ENCODE data around the gene B3GNT7. TPM values are rescaled to one million over a fixed set of nuclear protein-coding genes. Genes with fewer than 3 reads are reported as not detected.

Gene B3GNT7
- total RNA-seq, 2 donors from 2014 or later, result 110 to 461 TPM

DNA sequence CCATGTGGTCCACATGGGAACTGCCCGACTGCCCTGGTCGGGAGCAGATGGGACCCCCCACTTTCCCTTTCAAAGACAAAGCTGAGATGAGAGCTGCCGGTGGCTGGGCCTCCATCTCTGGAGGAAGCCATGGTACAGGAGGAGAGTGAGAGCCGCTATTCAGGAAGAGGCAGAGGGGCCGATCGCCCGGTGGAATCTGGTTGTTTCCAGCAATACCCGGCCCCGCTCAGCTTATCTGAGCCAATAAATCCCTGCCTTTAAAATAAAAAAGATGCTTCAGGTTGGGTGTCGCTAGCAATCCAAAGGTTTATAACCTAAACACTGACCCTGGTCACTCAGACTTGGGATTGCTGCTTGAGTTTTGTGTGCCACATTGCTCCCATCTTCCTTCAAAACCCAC lies 15.2 kb upstream of the B3GNT7 start:
- ATAC-seq (no peak), DNase-seq (no peak)
- intact Hi-C loops (cut with DNase I, micrococcal nuclease), result no loop called here

DNA sequence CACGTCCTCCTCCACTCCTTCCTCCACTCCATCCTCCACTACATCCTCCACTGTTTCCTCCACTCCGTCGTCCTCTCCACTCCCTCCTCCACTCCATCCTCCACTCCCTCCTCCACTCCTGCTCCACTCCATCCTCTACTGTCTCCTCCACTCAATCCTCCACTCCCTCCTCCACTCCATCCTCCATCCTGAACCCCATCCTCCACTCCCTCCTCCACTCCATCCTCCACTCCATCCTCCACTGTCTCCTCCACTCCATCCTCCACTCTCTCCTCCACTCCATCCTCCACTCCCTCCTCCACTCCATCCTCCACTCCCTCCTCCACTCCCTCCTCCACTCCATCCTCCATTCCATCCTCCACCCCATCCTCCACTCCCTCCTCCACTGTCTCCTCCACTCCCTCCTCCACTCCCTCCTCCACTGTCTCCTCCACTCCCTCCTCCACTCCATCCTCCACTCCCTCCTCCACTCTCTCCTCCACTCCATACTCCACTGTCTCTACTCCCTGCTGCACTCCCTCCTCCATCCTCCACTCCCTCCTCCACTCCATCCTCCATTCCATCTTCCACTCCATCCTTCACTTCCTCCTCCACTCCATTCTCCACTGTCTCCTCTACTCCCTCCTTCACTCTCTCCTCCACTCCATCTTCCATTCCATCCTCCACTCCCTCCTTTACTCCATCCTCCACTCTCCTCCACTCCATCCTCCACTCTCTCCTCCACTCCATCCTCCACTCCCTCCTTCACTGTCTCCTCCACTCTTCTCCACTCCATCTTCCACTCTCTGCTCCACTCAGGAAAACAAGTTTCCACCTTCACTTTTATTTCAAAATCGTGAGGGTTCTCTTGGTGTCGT lies 14.3 kb upstream of the B3GNT7 start:
- intact Hi-C loops (cut with DNase I, micrococcal nuclease), result no loop called here
- DNase-seq (no peak), ATAC-seq (no peak)

DNA sequence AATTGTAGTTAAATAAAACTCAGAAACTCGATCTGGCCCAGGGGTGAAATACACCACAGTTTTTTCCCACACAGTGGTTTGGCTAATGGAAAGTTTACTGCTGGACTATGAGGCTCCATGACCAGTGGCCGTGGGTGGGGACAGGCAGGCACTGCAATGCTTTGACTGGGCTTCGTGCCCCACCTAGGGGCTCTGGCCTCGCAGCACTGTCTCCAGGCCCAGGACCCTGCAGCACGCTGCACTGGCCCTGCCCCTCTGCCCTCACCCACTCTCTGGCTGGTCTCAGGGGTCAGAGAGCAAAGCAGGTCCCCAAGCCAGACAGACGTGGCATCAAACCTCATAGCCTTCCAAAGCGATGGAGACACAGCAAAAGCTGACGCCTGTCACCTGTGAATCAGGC lies 13.4 kb upstream of the B3GNT7 start:
- intact Hi-C loops (cut with DNase I, micrococcal nuclease), result no loop called here
- DNase-seq (no peak), ATAC-seq (no peak)

DNA sequence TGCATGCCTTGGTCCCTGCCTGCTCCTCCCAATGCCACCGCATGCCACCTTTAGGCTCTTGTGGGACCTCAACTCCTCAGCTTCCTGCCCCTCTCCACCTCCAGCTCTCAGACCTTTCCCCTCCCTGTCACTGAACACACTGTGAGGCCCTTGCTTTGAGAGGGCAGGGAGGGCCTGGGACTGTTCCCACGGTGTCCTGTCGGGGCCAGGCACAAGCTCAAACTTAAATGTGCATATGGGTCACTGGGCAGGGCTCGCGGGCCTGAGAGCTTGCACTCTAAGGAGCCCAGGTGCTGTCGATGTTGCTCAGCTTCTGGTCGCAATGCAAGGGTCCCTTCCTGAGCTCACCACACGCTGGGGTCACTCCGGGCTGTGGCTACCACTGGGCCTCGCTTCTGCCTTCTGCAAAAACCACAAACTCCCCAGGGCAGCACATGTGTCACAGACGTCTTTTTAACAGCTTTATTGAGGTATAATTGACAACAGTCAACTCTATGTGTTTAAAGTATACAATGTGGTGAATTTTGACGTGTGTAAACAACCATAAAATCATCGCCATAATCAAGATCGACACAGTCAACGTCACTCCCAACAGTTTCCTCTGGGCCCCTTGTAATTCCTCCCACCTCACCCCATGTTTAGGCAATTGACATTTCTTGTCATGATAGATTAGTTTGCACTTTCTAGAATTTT lies 11.9 kb upstream of the B3GNT7 start:
- ATAC-seq (peak; percentile 81), DNase-seq (peak; percentile 50 to 60)
- intact Hi-C loops (cut with DNase I, micrococcal nuclease), result no loop called here

DNA sequence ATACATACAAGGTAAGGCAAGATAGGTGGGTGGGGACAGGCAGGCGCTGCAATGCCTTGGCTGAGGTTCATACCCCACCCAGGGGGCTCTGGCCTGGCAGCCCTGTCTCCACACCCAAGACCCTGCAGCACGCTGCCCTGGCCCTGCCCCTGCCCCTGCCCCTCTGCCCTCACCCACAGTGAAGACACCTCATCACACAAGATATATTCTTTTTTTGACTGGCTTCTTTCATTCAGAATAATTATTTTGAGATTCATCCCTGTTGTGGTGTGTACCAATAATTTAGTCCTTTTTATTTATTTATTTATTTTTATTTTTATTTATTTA lies 11.4 kb upstream of the B3GNT7 start:
- no peak for ATAC-seq
- intact Hi-C loops (cut with DNase I, micrococcal nuclease), result no loop called here
- peak in 1 of 2 donors; percentile 49 for DNase-seq

DNA sequence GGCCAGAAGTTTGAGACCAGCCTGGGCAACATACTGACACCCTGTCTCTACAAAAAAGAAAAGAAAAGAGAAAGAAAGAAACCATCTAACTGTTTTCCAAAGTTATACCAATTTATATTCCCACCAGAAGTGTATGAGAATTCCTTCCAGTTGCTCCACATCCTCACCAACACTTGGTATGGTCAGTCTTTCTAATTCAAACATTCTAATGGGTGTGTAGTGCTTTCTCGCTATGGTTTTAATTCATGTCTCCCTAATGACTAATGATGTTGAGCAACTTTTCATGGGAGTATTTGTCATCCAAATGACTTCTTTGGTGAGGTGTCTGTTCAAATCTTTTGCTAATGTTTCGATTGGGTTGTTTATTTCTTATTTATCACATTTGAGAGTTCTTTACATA lies 10.5 kb upstream of the B3GNT7 start:
- no peak for ATAC-seq
- intact Hi-C loops (cut with DNase I, micrococcal nuclease), result no loop called here

DNA sequence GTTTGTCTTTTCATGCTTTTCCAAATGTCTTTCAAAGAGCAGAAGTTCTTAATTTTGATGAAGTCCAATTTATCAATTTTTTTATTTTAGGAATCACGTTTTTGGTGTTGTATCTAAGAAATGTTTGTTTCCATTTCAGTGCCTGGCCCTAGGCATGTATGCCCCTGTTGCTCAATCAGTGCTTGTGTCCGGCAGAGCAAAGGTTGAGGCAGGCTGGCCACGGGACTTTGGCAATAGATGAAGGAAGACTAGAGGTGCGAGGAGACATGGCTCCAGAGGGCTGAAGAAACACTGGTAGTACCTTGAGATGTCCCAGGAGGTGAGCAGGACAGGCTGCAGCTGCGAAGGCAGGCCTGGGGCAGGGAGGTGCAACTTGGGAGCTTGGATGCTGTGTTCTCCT lies 10.1 kb upstream of the B3GNT7 start:
- no peak for ATAC-seq
- intact Hi-C loops (cut with DNase I, micrococcal nuclease), result no loop called here
- no peak for DNase-seq

More for the DNA sequence above, 10.5 kb upstream of the B3GNT7 start:
- DNase-seq, result no peak

DNA sequence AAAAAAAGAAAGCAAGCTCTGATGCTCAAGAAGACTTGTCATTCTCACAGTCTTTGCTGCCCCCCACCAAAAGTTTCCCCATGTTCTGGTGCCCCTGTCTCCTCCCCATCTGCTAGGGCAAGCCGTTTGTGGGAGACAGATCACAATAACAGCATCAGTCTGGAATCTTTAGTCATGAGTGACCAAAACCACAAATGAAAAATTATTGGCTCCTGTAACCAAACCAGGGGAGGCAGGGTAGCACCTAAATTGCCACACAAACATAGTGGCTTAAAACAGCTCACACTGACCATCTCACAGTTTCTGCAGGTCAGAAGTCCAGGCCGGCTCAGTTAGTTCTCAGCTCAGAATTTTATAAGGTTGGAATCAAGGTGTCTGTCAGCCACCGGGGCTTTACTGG lies 9.1 kb upstream of the B3GNT7 start:
- ATAC-seq (no peak), DNase-seq (no peak)
- intact Hi-C loops (cut with DNase I, micrococcal nuclease), result no loop called here

DNA sequence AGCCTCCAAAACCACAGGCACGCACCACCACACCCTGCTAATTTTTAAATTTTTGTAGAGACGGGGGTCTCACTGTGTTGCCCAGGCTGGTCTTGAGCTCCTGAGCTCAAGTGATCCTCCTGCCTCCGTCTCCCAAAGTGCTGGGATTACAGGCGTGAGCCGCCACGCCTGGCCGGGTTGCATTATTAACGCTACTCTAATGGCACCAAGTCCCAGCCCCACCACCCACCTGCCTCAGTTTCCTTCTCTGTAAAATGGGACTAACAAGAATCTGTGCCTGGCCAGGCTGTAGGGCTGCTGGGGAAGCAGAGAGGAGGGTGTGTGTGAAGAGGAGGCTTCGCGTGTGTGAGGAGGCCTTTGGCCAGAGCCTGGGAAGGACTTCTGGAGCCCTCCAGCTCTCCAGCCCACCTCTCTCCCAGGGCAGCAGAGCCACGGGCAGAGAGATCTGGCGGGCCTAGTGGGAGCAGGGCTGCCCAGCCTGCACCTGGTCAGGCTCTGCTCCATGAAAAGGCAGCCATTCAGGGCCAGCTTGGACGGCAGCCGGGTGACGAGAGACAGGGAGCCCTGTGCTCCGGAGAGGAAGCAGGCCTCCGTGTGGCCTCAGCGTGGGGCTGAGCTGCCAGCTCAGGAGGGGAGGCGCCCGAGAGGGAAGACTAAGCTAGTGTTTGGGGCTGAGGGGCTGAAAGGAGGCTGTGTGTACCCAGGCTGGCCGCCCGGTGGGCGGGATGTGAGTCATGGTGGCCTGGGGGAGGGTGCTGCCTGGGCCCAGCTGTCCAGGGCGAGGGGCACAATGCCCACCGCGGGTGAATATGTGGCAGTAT lies 7.4 kb upstream of the B3GNT7 start:
- ATAC-seq (no peak), DNase-seq (no peak)
- intact Hi-C loops (cut with DNase I, micrococcal nuclease), result no loop called here

DNA sequence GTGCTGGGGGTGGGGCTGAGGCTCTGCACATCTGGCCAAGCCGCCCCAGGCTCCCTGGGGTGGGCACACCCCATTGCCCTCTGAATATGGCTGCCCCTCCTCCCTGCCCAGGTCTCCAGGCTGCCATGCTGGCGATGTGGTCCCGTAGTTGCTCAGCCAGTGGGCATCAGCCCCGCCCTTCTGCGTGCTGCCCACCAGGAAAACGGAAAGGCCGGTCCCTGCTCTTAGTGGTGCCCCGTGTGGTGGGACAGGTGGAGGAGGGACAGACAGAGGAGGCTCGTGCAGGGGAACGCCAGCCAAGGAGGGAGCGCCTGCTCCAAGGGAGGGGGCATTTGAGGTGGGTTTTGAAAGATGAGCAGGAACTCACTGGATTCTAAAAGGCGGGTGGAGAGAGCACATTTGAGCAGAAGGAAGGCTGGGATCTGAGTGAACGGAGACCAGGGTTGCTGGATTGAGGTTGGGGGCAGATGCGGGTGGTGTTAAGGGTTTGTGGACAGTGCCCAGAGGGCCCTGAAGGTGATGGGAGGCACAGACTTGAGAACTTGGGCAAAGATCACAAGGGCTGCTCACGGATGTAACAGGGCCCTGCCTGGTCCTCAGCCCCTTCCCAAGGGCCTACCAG lies 6.7 kb upstream of the B3GNT7 start:
- ATAC-seq, result no peak
- intact Hi-C loops (cut with DNase I, micrococcal nuclease), result no loop called here
- DNase-seq, result no peak

DNA sequence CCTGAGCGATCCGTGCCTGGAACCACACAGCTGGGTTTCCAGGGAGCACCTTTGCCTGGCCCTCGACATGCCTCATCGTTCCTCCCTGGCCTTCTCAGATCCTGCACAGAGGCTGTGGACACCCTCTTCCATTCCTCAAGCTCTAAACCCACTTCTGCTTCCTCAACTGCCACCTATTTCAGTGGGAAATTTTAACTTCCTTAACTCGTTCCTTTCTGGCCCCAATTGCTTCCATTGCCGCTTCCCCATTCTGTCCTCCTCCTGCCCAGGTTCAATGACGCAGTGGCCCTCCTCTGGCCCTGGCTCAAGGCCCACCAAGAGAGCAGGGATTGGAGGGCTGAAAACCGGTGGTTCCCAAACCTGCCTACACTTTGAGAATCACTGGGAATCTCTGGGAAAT lies 4.8 kb upstream of the B3GNT7 start:
- DNase-seq (no peak), ATAC-seq (no peak)
- intact Hi-C loops (cut with DNase I, micrococcal nuclease), result no loop called here

DNA sequence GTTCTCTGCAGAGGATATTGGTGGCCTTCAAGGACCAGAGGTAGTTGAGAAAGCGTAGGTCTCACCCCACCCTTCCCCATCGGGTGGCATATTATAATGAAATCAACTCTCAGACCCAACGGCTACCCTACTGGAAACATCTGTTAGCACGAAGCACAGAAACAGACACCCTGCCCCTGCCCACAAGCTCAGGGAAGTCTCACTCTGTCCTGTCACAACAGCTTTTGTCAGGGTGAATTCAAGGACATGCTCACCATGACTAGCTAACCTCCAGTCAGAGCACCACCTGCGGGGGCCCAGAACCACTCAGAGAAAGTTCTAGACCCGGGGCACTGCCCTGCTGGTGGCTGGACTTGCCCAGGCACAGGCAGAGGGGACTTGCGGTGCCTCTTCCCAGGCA lies 3.5 kb upstream of the B3GNT7 start:
- no peak for DNase-seq
- intact Hi-C loops (cut with DNase I, micrococcal nuclease), result no loop called here
- no peak for ATAC-seq

DNA sequence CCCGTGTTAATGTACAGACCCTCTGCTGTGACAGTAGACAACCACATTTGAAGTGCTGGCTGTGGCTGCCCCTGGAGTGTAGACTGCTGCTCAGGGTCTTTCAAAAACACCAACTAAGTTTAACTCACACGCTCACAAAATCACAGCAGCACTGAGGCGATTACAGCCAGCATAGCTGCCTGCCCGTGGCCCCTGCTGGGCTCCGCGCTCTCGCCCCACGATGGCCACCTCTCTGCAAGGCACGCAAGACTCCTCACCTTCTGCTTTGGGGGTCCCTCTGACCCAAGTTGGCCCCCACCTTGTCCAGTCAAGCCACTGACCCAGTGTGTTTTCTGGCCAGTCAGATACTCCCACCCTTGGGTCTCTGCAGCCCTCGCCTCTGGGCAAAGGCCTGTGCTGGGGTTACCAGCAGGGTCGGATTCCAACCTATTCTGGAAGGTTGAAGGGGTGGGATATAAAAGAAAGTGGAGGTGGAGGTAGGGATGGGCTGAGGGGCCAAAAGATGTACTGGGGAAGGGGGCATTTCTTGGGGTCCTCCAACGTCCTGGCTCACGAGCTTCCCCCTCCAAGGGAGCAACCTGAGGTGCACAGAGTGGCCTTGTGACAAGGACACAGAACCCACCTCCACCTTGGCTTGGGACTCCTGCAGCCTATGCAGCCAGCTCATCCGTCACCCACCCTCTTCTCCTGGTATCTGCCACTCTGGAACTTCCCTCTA lies 2.9 kb upstream of the B3GNT7 start:
- DNase-seq (no peak), ATAC-seq (no peak)
- intact Hi-C loops (cut with DNase I, micrococcal nuclease), result no loop called here

DNA sequence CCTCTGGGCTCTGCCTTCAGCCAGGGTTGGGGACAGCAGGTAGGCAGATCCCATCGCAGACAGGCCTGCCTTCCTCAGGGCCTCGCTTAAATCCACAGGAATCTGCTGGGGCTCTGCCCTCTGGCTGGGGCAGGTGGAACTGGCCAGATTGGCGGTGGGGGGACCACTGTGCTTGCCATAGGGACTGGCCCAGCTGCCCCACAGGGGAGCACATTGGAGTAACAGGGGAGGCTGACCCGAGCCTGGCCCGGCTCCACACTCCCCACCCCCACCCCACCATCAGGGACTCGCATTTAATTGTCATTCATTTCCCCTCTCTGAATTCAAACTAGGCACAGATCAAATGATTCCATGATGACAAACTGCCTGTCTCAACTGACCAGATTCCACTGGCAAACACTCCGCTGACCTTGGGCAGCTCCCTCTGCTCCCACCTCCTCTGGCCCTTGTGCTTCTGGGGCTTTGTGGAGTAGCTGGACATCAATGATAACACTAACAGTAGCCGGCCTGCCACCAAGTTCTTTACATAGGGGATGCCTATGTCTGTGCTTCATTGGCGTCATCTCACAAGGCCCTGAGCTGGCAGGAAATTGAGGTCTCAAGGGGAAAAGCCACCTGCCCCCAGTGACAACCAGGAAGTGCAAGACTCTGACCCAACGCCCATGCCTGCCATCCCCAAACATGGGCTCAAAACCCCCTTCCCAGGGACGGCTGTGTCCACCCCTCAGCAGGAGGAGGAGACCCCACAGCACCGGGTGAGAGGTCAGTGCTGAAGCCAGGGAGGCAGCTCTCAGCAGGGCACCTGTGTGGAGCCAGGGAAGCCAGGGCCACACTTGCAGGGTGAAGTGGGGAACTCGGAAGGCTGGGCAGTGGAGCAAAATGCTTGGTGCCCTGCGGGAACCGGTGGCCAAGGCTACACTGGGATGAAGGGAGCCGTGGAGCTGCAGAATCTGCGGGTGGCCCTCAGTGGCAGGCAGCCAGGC lies 2.1 kb upstream of the B3GNT7 start:
- DNase-seq, result peak in 1 of 2 donors; percentile 31
- ATAC-seq, result no peak

DNA sequence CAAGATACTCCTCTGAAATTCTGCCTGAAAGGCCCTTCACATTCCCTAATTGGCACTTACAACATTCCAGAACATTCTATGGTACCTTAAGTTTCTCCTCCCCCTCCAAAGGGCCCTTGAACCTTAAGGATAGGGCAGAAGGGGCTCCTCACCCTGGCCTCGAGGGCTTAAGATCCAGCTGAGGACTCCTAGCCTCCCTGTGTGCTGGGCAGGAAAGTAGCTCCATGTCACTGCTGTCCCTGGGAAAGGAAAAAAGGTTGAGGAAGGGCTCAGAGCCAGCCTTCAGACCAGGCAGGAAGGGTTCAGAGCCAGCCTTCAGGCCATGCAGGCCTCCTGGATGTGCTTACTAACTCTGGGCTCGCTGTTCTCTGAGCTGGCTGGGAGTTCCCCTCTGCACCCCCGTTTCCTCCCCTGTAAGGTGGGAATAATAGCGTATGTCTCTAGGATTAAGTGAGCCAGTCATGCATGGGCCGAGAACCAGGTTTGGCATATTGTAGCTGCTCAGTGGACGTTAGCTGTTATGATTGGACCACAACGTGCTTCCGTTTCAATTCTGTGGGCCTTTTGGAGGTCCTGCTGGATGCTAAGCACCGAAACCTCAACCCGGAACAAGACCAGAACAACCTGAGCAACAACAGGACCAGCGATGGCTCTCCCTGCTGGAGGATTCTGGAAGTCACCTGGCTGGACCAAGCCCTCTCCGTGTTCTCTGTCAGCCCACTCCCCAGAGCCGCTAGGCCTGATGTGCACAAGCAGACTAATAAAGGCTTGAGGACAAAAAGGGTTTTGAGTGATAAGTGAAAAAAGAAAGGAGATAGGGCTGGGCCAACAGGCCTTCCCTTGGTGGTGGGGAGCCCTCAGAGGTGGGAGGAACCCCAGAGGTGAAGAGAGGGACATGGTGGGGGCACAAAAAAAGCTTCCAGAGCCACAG lies 1.0 kb upstream of the B3GNT7 start:
- peak; percentile 39 for ATAC-seq
- intact Hi-C loops (cut with DNase I, micrococcal nuclease), result no loop called here

More for the DNA sequence above, 2.1 kb upstream of the B3GNT7 start:
- intact Hi-C loops (cut with DNase I, micrococcal nuclease), result no loop called here

DNA sequence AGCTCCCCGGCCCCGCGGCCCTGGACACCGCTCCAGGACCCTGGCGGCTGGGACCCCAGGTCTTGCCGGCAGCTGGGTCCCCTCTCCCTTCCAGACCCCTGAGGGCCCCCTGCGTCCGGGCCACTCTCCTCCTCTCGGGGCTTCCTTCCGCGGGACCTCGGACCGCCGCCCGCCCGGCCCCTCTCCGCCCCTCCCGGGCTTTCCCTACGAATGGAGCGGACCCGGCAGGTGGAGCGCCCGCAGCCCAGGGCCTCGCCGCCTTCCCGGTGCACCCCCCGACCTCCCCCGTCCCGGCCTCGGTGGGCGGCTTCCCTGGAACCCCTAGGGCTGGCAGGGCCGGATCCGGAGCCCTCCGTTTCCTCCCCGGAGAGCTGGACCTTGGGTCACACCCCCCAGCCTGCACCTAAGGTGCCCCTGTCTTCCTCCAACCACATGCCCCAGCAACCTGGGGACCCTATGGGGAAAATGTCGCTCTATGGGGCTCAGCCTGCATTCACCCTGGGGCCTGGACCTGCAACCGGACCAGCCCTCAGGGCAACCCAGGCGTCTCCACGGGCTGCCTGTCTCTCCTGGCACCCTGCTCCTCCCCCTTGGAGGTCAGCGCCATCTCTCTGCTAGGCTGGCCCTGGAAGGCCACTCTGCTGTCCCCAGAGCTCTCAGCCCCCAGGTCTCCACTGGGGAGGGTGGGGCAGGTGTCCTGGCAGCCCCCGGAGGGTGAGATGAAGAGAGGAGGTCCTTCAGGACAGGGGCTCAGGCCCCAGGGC lies 730 bp downstream of the B3GNT7 start:
- ATAC-seq (peak; percentile 38), DNase-seq (peak in 1 of 2 donors; percentile 39)
- intact Hi-C loops (cut with DNase I, micrococcal nuclease), result no loop called here

More for the DNA sequence above, 1.0 kb upstream of the B3GNT7 start:
- DNase-seq, result peak; percentile 55 to 60
